IPS-20b (cell line): ENCODE measurements around the gene ARSH.
"Not testable (repeated sequence)": the region's sequence is repeated elsewhere in the genome, so short reads cannot be mapped to it uniquely, and the experiment has no call there.

Source experiments
- H3K27ac ChIP-seq: one replicate; pipeline ENCODE4 v1.5.1; 2013; ENCODE audit warnings: low read length
- H3K27me3 ChIP-seq: 2 replicates; pipeline ENCODE4 v1.6.1; 2013; ENCODE audit warnings: mild to moderate bottlenecking, low read length, inconsistent platforms; ENCODE audit not compliant: insufficient read depth
- H3K36me3 ChIP-seq: 2 replicates; pipeline ENCODE4 v1.6.1; 2013; ENCODE audit warnings: low read depth, mild to moderate bottlenecking, inconsistent platforms, low read length, moderate library complexity; ENCODE audit not compliant: insufficient read depth
- H3K4me1 ChIP-seq: 2 replicates; pipeline ENCODE4 v1.6.1; 2013; ENCODE audit warnings: mild to moderate bottlenecking, control low read depth, inconsistent platforms, low read length, moderate library complexity; ENCODE audit not compliant: insufficient read depth
- H3K4me3 ChIP-seq: 2 replicates; pipeline ENCODE4 v1.5.1; 2013; ENCODE audit warnings: mild to moderate bottlenecking, low read length, inconsistent platforms
- H3K9ac ChIP-seq: 2 replicates; pipeline ENCODE4 v1.6.1; 2013; ENCODE audit warnings: low read depth, mild to moderate bottlenecking, inconsistent platforms, low read length, moderate library complexity
- H3K9me3 ChIP-seq: 2 replicates; pipeline ENCODE4 v1.6.1; 2013; ENCODE audit warnings: mild to moderate bottlenecking, low read depth, low read length, inconsistent platforms; ENCODE audit not compliant: insufficient read depth

Gene ARSH

GRCh38 chrX:2969021-2969420 is 37.3 kb upstream of the ARSH start:
- Histone ChIP-seq H3K27me3 (no peaks in the 10 kb centered on the region), H3K4me3 (no peak overlapping the region), H3K27ac (no peak overlapping the region), H3K9ac (no peak overlapping the region), H3K36me3 (no peaks in the 10 kb centered on the region), H3K4me1 (no peaks in the 10 kb centered on the region; the same call in 1 of the 2 replicates), H3K9me3 (no peaks in the 10 kb centered on the region)

- Histone ChIP-seq H3K36me3 (no peaks in the 10 kb centered on the region), H3K9ac (no peak overlapping the region), H3K27me3 (no peaks in the 10 kb centered on the region), H3K4me1 (no peaks in the 10 kb centered on the region), H3K27ac (no peak overlapping the region), H3K9me3 (no peaks in the 10 kb centered on the region), H3K4me3 (no peak overlapping the region)
These were observed 34.0 kb upstream of the ARSH start for GRCh38 chrX:2972391-2972790.

GRCh38 chrX:2974961-2975360 is 31.4 kb upstream of the ARSH start:
- Histone ChIP-seq H3K4me3 (no peak overlapping the region), H3K4me1 (no peaks in the 10 kb centered on the region)

GRCh38 chrX:2978639-2979038 is 27.7 kb upstream of the ARSH start:
- H3K27ac ChIP-seq, H3K9me3 ChIP-seq, H3K4me1 ChIP-seq, H3K36me3 ChIP-seq, H3K4me3 ChIP-seq, H3K27me3 ChIP-seq, H3K9ac ChIP-seq: not testable (repeated sequence)

More at GRCh38 chrX:2974961-2975360, 31.4 kb upstream of the ARSH start:
- Histone ChIP-seq H3K27me3 (no peaks in the 10 kb centered on the region), H3K36me3 (no peaks in the 10 kb centered on the region), H3K9me3 (no peaks in the 10 kb centered on the region), H3K9ac (no peak overlapping the region), H3K27ac (no peak overlapping the region)

GRCh38 chrX:2984342-2984741 is 22.0 kb upstream of the ARSH start:
- H3K4me3 ChIP-seq: no peak overlapping the region
- H3K4me1 ChIP-seq: no peaks in the 10 kb centered on the region
- no peaks in the 10 kb centered on the region for H3K27me3 ChIP-seq
- no peak overlapping the region for H3K27ac ChIP-seq
- no peaks in the 10 kb centered on the region for H3K36me3 ChIP-seq
- H3K9ac ChIP-seq: no peak overlapping the region
- no peaks in the 10 kb centered on the region; the same call in 1 of the 2 replicates for H3K9me3 ChIP-seq

GRCh38 chrX:2989565-2989964 is 16.8 kb upstream of the ARSH start:
- H3K27me3 ChIP-seq: no peaks in the 10 kb centered on the region
- no peak overlapping the region for H3K27ac ChIP-seq
- H3K4me3 ChIP-seq: no peak overlapping the region
- H3K36me3 ChIP-seq: no peaks in the 10 kb centered on the region
- no peak overlapping the region for H3K9ac ChIP-seq
- H3K9me3 ChIP-seq: no peaks in the 10 kb centered on the region
- H3K4me1 ChIP-seq: no peaks in the 10 kb centered on the region

GRCh38 chrX:3010532-3010931 is 4.2 kb downstream of the ARSH start:
- Histone ChIP-seq H3K4me1 (no peaks in the 10 kb centered on the region), H3K36me3 (no peaks in the 10 kb centered on the region), H3K27me3 (no peaks in the 10 kb centered on the region), H3K27ac (no peak overlapping the region), H3K9ac (no peak overlapping the region), H3K4me3 (no peak overlapping the region), H3K9me3 (no peaks in the 10 kb centered on the region)

- Histone ChIP-seq H3K36me3 (no peaks in the 10 kb centered on the region), H3K9me3 (no peaks in the 10 kb centered on the region), H3K4me3 (no peak overlapping the region), H3K27ac (no peak overlapping the region), H3K9ac (no peak overlapping the region), H3K4me1 (no peaks in the 10 kb centered on the region), H3K27me3 (no peaks in the 10 kb centered on the region)
These were observed 11.1 kb downstream of the ARSH start for GRCh38 chrX:3017492-3017891.

GRCh38 chrX:3024176-3024575 is 17.8 kb downstream of the ARSH start:
- Histone ChIP-seq H3K9ac (no peak overlapping the region), H3K36me3 (no peaks in the 10 kb centered on the region), H3K4me1 (no peaks in the 10 kb centered on the region), H3K27ac (no peak overlapping the region), H3K27me3 (no peaks in the 10 kb centered on the region), H3K4me3 (no peak overlapping the region), H3K9me3 (no peaks in the 10 kb centered on the region)

- Histone ChIP-seq H3K9me3 (no peaks in the 10 kb centered on the region), H3K9ac (no peak overlapping the region), H3K27me3 (no peaks in the 10 kb centered on the region), H3K4me3 (no peak overlapping the region), H3K27ac (no peak overlapping the region), H3K4me1 (no peaks in the 10 kb centered on the region), H3K36me3 (no peaks in the 10 kb centered on the region)
These were observed 19.9 kb downstream of the ARSH start for GRCh38 chrX:3026074-3026815.

- Histone ChIP-seq H3K9ac (no peak overlapping the region), H3K4me1 (no peaks in the 10 kb centered on the region)
These were observed 22.8 kb downstream of the ARSH start for GRCh38 chrX:3029129-3029528.

GRCh38 chrX:3037218-3037617 is 30.9 kb downstream of the ARSH start:
- no peaks in the 10 kb centered on the region for H3K9me3 ChIP-seq
- H3K27me3 ChIP-seq: no peaks in the 10 kb centered on the region
- H3K4me1 ChIP-seq: no peaks in the 10 kb centered on the region
- no peak overlapping the region for H3K27ac ChIP-seq
- H3K4me3 ChIP-seq: no peak overlapping the region
- H3K36me3 ChIP-seq: no peaks in the 10 kb centered on the region
- H3K9ac ChIP-seq: no peak overlapping the region

More at GRCh38 chrX:3029129-3029528, 22.8 kb downstream of the ARSH start:
- Histone ChIP-seq H3K36me3 (no peaks in the 10 kb centered on the region), H3K4me3 (no peak overlapping the region), H3K27me3 (no peaks in the 10 kb centered on the region), H3K27ac (no peak overlapping the region), H3K9me3 (no peaks in the 10 kb centered on the region)
